GM19023 (cell line): Measurements from ENCODE around the gene MAL.

Experiments
- ATAC-seq: cut with Tn5 transposase; IDR thresholded peaks from one replicate; pipeline ENCODE4 v1.9.1; 2021; ENCODE audit warnings: mild to moderate bottlenecking, moderate library complexity; ENCODE audit not compliant: unreplicated experiment

MAL gene

GRCh38 chr2:94996305-94997100 lies 29.0 kb upstream of the MAL start:
- ATAC-seq, result no peak

GRCh38 chr2:94997981-94998930 lies 27.3 kb upstream of the MAL start:
- ATAC-seq, result no peak

GRCh38 chr2:94999431-94999883 lies 26.1 kb upstream of the MAL start:
- no peak for ATAC-seq

- ATAC-seq, result no peak
Measured at GRCh38 chr2:95001051-95001562, 24.4 kb upstream of the MAL start.

- ATAC-seq, result no peak
Measured at GRCh38 chr2:95001701-95002100, 23.8 kb upstream of the MAL start.

- ATAC-seq, result no peak
Measured at GRCh38 chr2:95002498-95002897, 23.0 kb upstream of the MAL start.

GRCh38 chr2:95004287-95004686 lies 21.2 kb upstream of the MAL start:
- ATAC-seq, result no peak

GRCh38 chr2:95004711-95005110 lies 20.8 kb upstream of the MAL start:
- no peak for ATAC-seq

GRCh38 chr2:95005726-95006125 lies 19.8 kb upstream of the MAL start:
- ATAC-seq, result no peak

- ATAC-seq, result no peak
Measured at GRCh38 chr2:95006588-95006987, 18.9 kb upstream of the MAL start.

GRCh38 chr2:95007031-95007609 lies 18.4 kb upstream of the MAL start:
- ATAC-seq, result no peak

- ATAC-seq, result no peak
Measured at GRCh38 chr2:95007822-95008221, 17.7 kb upstream of the MAL start.

- ATAC-seq, result no peak
Measured at GRCh38 chr2:95008306-95008705, 17.2 kb upstream of the MAL start.

GRCh38 chr2:95008996-95009395 lies 16.5 kb upstream of the MAL start:
- no peak for ATAC-seq

GRCh38 chr2:95009412-95009811 lies 16.1 kb upstream of the MAL start:
- ATAC-seq, result no peak

GRCh38 chr2:95010126-95010525 lies 15.4 kb upstream of the MAL start:
- ATAC-seq, result no peak

GRCh38 chr2:95010718-95011117 lies 14.8 kb upstream of the MAL start:
- no peak for ATAC-seq

GRCh38 chr2:95012881-95013550 lies 12.5 kb upstream of the MAL start:
- peak; percentile 80 for ATAC-seq

GRCh38 chr2:95013726-95014125 lies 11.8 kb upstream of the MAL start:
- no peak for ATAC-seq

- ATAC-seq, result no peak
Measured at GRCh38 chr2:95014126-95014708, 11.3 kb upstream of the MAL start.
